Lower leg skin (tissue), 3 donors: ENCODE measurements around the gene PPP4R1.

Source experiments
- CTCF ChIP-seq, 3 donors: fragments of 450-650 bp; IDR thresholded peaks; one replicate each; pipeline ENCODE4 v1.5.1; 2016; ENCODE audit warnings: antibody characterized with exemption in 3 of 3, mild to moderate bottlenecking in 3 of 3, moderate library complexity in 2 of 3
- POLR2A ChIP-seq, 2 donors: fragments of 450-650 bp; IDR thresholded peaks; one replicate each; pipeline ENCODE4 v1.6.1; 2016 to 2017; ENCODE audit warnings: antibody characterized with exemption in 2 of 2, mild to moderate bottlenecking in 1 of 2, moderate library complexity in 1 of 2

GRCh38 chr18:9653390-9653789 lies 39.0 kb upstream of the PPP4R1 start:
- TF ChIP-seq CTCF (IDR thresholded peaks at IDR 0.05) (no peak), POLR2A (IDR thresholded peaks at IDR 0.05) (no peak)
